HepG2 (cell line): ENCODE data around the gene CDK5RAP1. TPM values are rescaled to one million over a fixed set of nuclear protein-coding genes. Genes with fewer than 3 reads are reported as not detected.

Experiments
- AHDC1 ChIP-seq: sonication (generic); formaldehyde crosslinking; IDR thresholded peaks from 2 replicates; pipeline ENCODE4 v1.5.1; 2020; ENCODE audit warnings: mild to moderate bottlenecking, missing genetic modification reagents, borderline replicate concordance
- BCLAF1 ChIP-seq: fragments of 450-650 bp; IDR thresholded peaks from 2 replicates; pipeline ENCODE4 v1.6.1; 2017; ENCODE audit warnings: mild to moderate bottlenecking
- DNMT3B ChIP-seq: conservative IDR thresholded peaks from 2 replicates; pipeline ENCODE4 v1.6.1; 2016; ENCODE audit warnings: missing biosample characterization, control low read depth
- FOSL1 ChIP-seq: sonication (generic); formaldehyde crosslinking; IDR thresholded peaks from 2 replicates; pipeline ENCODE4 v1.9.0; 2021; ENCODE audit warnings: missing genetic modification reagents, borderline replicate concordance
- FOXO1 ChIP-seq: sonication (generic); formaldehyde crosslinking; IDR thresholded peaks from 2 replicates; pipeline ENCODE4 v1.4.0; 2020; ENCODE audit warnings: missing genetic modification reagents
- JARID2 ChIP-seq: sonication (generic); formaldehyde crosslinking; IDR thresholded peaks from 2 replicates; pipeline ENCODE4 v1.8.1; 2023; ENCODE audit warnings: missing genetic modification reagents, inconsistent platforms; ENCODE audit not compliant: insufficient replicate concordance
- NRL ChIP-seq: sonication (generic); formaldehyde crosslinking; IDR thresholded peaks from 2 replicates; pipeline ENCODE4 v1.5.0; 2020; ENCODE audit warnings: missing genetic modification reagents, mild to moderate bottlenecking, moderate library complexity, borderline replicate concordance
- PHF21A ChIP-seq: sonication (generic); formaldehyde crosslinking; IDR thresholded peaks from 2 replicates; pipeline ENCODE4 v1.5.0; 2020; ENCODE audit warnings: mild to moderate bottlenecking, missing genetic modification reagents
- POLR2AphosphoS2 ChIP-seq: IDR thresholded peaks from 2 replicates; pipeline ENCODE4 v1.6.1; 2011; ENCODE audit warnings: low read depth, low read length, improper control_type of control experiment
- ZNF124 ChIP-seq: sonication (generic); formaldehyde crosslinking; IDR thresholded peaks from 2 replicates; pipeline ENCODE4 v1.4.0; 2020; ENCODE audit warnings: missing genetic modification reagents
- ZNF3 ChIP-seq: IDR thresholded peaks from 2 replicates; pipeline ENCODE4 v1.7.0; 2017; ENCODE audit warnings: inconsistent platforms
- ZNF569 ChIP-seq: sonication (generic); formaldehyde crosslinking; IDR thresholded peaks from 2 replicates; pipeline ENCODE4 v1.5.0; 2020; ENCODE audit warnings: mild to moderate bottlenecking, missing genetic modification reagents, moderate library complexity, borderline replicate concordance
- ZNF589 ChIP-seq: sonication (generic); formaldehyde crosslinking; conservative IDR thresholded peaks from 2 replicates; pipeline ENCODE4 v1.8.0; 2022; ENCODE audit warnings: mild to moderate bottlenecking, moderate library complexity, missing genetic modification reagents
- ZNF788 ChIP-seq: sonication (generic); formaldehyde crosslinking; IDR thresholded peaks from 2 replicates; pipeline ENCODE4 v1.5.0; 2020; ENCODE audit warnings: mild to moderate bottlenecking, missing genetic modification reagents, borderline replicate concordance
- ZNF800 ChIP-seq: sonication (generic); formaldehyde crosslinking; IDR thresholded peaks from 2 replicates; pipeline ENCODE4 v1.4.0; 2020; ENCODE audit warnings: missing genetic modification reagents
- ZNF83 ChIP-seq: sonication (generic); formaldehyde crosslinking; IDR thresholded peaks from 2 replicates; pipeline ENCODE4 v1.4.0; 2020; ENCODE audit warnings: missing genetic modification reagents, mild to moderate bottlenecking, borderline replicate concordance
- ZNF883 ChIP-seq: sonication (generic); formaldehyde crosslinking; IDR thresholded peaks from 2 replicates; pipeline ENCODE4 v1.5.1; 2020; ENCODE audit warnings: mild to moderate bottlenecking, missing genetic modification reagents; ENCODE audit errors: not compliant biosample characterization
- polyA plus RNA-seq, 8 experiments: library from polyadenylated mRNA; depleted of rRNA in 3 of 8; stranded (reverse) in 7 of 8; unstranded in 1 of 8; fragments of >200 nt; fragmentation: Illumina TruSeq in 4 of 8; extraction: Trizol in 4 of 8; gene quantifications; 2 replicates each; pipeline versions ENCODE4 v1.2.1 to v1.2.3, GENCODE V29; 2011 to 2016; ENCODE audit warnings: low read depth in 4 of 8, missing spikeins in 1 of 8, mixed read lengths in 1 of 8; ENCODE audit not compliant: insufficient read depth in 1 of 8
- total RNA-seq, 5 experiments: library from RNA; depleted of rRNA; stranded (reverse); fragments of >200 nt; fragmentation: Illumina TruSeq; extraction: Trizol; gene quantifications; 2 replicates each; pipeline ENCODE4 v1.2.3, GENCODE V29; 2016; ENCODE audit warnings: low read depth in 1 of 5

The CDK5RAP1 gene
- total and polyA plus RNA-seq, 2 of the 13 experiments (the other 11 are each of a cell fraction or from before 2014, with no cell fraction given), result 53.6 to 98.2 TPM

GRCh38 chr20:33401184-33401920 is at the start of gene CDK5RAP1 (continued):
- TF ChIP-seq AHDC1 (CRISPR knock-in tag), result peak; percentile 81
- TF ChIP-seq ZNF83, result peak; percentile 78; the same call in 1 of the 2 replicates
- peak; percentile 93 for TF ChIP-seq PHF21A (CRISPR knock-in tag)
- peak; percentile 97 for TF ChIP-seq ZNF800
- no peak for TF ChIP-seq FOSL1 (CRISPR knock-in tag)
- TF ChIP-seq FOXO1 (CRISPR knock-in tag), result peak; percentile 95
- peak; percentile 99 for TF ChIP-seq ZNF124 (CRISPR knock-in tag)
- TF ChIP-seq ZNF569 (CRISPR knock-in tag), result no peak; the same call in 1 of the 2 replicates
- TF ChIP-seq POLR2AphosphoS2, result peak; percentile 77; the same call in 1 of the 2 replicates
- TF ChIP-seq BCLAF1, result no peak
- peak; percentile 100 for TF ChIP-seq NRL (CRISPR knock-in tag)
- TF ChIP-seq JARID2, result peak; percentile 99
- peak; percentile 81; the same call in 1 of the 2 replicates for TF ChIP-seq DNMT3B (CRISPR knock-in tag)
- peak; percentile 82 for TF ChIP-seq ZNF883 (CRISPR knock-in tag)
- peak; percentile 100 for TF ChIP-seq ZNF788
- peak; percentile 61; the same call in 1 of the 2 replicates for TF ChIP-seq ZNF3 (CRISPR knock-in tag)
- TF ChIP-seq ZNF589 (CRISPR knock-in tag), result peak; percentile 99
